NCI-H82 treated with DMSO at 0.1 percent for 48 hours (cell line): ENCODE data around the gene FHOD3.

Experiments
- DNase-seq: peaks from one replicate; lab custom pipeline; 2025; ENCODE audit not compliant: unreplicated experiment; lab: John Stamatoyannopoulos, UW

FHOD3 gene

GRCh38 chr18:36378205-36378604 is 80.7 kb downstream of the FHOD3 start:
- peak; percentile 69 for DNase-seq

DNA sequence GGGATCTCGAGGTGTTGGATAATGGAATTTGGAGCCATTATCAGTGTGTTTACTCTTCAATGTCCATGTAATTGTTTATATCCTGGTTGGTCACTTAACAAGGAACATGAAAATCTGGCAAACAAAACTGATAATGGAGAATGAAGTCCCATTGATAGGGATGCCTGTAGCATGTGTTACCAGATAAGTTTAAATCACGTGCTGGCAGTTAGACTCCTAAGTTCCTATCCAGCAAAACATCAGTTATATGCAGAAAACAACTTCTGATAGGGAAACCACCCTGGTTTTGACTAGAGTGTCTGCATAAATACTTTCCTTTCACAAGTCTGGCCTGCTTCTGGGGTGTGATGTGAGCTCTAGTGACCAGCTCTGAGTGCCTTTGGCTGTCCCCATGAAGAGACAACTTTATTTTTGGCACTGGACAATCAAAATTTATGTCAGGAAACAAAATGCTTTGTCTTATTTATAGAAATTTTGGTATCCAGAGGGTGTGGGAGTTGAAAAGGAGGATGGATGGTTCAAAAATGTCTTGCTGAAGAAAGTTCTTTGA is 82.0 kb downstream of the FHOD3 start:
- DNase-seq = no peak

GRCh38 chr18:36380173-36380827 is 82.8 kb downstream of the FHOD3 start:
- peak; percentile 46 for DNase-seq

- no peak for DNase-seq
These were observed 83.6 kb downstream of the FHOD3 start for GRCh38 chr18:36381075-36381474.

- DNase-seq = no peak
These were observed 85.3 kb downstream of the FHOD3 start for GRCh38 chr18:36382854-36383253.

DNA sequence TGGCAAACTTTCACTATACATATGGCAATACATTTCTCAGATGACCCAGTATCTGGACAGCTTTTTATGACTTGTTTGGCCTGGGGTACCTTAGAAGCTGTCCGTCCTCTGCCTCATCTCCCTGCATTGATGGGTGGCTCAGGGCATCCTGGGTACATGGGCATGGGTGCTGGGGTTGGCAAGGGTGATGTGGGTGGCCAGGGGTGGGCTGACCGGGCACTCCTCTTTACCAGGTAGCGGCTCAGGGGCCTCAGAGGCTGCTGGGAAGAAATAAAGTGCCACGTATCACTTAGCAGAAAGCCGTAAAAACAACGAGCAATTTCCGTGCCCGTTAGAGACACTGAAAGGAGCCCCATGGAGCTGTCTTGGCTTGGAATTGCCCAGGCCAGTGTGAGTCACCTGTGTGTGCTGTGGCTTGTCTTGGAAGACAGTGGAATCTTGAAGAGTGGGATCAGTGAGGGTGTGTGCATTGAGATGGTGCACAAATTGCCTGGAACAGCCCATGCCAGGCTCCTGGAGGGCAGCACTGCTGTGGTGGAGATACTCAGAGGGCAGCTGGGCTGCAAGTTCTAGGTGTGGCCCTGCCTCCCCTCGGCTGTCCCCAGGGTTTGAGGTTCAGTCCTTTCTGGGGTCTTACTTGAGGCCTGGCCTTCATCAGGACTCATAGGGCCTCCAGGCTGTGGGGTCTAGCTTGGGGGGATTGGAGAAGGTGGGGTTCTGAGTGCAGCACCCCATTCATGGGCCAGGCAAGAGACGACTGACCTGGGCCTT is 88.8 kb downstream of the FHOD3 start:
- no peak for DNase-seq

DNA sequence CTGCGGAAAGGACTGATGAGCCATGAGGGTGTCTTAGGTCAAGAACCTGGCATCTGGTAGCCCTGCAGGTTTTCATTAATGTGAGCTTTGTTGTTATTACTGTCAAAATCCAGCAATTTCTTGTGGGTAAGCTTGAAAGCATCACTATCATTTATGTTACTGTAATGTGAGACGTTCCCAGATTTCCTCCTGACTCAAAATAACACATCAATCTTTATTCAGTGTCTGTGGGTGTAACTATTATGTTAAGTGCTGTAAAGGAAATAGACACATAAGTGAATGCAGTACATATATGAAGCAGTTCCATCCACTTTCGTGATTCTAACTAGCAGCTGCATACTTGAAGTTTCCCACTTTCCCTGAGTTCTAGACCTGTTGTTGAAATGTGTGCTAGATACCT is 89.8 kb downstream of the FHOD3 start:
- DNase-seq = no peak

GRCh38 chr18:36388310-36388709 is 90.8 kb downstream of the FHOD3 start:
- no peak for DNase-seq

- no peak for DNase-seq
These were observed 91.5 kb downstream of the FHOD3 start for GRCh38 chr18:36389027-36389426.

GRCh38 chr18:36389811-36390581 is 92.5 kb downstream of the FHOD3 start:
- DNase-seq = no peak

DNA sequence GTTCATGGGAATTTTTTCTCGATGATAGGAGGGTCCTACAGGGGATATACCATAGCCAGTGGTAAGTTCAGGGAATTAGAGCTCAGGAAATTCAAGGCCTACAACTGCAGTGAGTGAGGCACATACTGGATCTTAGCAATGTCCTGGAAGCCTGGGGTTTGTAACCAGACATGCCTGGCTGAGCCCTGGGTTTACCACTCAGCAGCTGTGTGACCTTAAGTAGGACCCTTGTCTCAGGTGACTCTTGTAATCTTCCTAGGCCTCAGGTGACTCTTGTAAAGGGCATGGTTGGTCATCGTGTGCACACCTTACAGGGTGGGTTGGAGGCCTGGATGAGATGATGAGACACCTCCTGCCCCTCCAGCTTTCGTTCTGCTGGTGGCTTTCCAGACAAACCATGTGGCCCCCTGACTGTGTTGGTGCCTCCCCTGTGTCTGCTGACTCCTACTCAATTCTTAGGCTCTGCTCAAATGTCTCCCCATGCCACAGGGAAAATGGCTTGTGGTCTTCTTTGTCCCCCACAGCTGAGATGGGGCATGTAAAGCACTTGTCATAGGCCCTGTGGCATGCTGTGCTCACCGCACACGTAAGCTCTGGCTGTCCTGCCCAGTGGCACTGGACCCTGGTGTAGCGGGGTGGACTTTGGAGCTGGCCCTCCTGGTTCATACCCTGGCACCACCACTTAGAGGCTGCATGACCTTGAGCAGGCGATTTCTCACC is 94.1 kb downstream of the FHOD3 start:
- DNase-seq = no peak

DNA sequence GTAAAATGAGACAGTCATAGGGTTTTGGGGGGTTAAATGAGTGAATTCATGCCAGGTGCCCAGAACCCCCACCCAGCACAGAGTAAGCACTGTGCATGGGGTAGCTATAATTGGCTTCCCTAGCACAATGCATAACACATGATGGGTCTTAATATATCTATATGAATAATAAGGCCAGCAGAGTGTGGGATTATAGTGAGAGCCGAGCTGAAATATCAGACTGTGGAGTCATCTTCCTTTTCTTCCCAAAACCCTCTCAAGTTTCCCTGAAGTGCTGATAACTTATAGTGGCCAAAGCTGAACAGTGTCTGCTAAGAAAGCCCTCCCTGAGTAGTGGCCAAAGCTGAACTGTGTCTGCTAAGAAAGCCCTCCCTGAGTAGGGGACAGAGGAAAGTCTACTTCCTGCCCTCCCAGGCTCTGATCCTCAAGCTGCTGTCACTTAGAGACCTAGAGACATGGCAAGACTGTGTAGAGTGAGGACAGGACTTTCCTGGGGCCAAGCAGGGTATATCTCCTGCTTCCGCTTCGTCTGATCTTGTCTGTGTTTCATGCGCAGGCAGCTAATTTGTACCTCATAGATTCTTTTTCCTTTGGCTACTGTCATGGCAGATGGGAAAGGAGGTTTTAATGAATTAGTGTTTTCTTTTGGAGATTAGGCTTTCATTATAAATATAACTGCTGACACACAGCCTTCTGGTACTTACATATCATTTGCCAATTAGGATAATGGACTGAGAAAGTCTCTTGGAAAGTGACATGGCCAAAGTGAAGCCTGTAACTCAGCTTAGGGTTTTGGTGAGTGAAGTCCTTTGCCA is 94.9 kb downstream of the FHOD3 start:
- DNase-seq = peak; percentile 64

DNA sequence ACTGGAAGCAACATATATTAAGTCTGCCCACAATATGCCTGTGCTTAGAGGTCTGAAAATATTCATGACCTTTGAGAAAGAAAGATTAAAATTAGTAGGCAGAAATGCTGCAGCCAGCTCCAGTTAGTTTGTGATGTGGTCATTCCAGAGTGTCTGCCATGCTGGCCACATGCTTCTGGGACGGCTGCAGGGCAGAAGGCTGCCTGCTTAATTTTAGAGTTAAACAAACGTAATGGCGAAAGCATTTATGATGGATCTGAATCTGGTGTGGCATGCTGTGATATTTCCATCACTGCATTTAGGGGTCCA is 95.4 kb downstream of the FHOD3 start:
- no peak for DNase-seq

DNA sequence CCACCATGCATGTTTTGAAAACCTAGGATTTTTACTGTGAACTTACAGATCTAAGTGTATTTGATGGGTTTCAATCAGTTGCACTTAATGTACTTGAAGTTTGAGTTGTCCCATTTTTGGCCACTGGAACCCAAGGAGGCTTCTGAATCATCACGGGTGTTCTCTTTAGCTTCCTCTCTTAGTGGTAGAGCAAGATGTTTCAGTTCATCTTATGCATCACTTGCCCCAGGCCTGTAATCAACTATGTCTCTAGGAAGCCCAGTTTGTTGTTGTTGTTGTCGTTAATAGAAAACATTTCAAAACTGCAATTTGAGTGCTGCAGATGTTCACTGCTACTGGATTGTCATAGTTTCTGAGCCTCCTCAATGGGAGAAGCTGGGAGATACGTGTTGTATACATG is 97.0 kb downstream of the FHOD3 start:
- no peak for DNase-seq

GRCh38 chr18:36396190-36396589 is 98.7 kb downstream of the FHOD3 start:
- no peak for DNase-seq

DNA sequence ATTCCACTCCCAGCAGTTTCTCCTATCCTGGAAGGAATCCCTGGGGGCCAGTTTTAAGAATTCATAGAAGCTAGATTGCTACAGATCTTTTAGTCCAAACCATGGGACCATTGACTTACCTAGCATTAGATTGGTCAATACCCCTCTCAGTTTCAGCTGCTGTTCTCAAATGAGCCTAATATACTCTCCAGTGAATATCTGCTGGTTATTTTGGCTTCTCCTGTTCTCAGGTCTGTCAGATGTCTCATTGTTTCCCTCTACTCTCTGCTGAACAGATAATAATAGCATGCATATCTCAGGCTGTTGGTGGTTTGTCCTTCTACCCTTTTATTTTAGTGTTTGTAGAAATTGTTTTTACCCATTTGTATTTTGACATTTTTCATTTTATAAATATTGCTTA is 99.5 kb downstream of the FHOD3 start:
- no peak for DNase-seq

- DNase-seq = no peak
These were observed 100.9 kb downstream of the FHOD3 start for GRCh38 chr18:36398419-36398818.

- DNase-seq = no peak
These were observed 101.5 kb downstream of the FHOD3 start for GRCh38 chr18:36399055-36399454.

DNA sequence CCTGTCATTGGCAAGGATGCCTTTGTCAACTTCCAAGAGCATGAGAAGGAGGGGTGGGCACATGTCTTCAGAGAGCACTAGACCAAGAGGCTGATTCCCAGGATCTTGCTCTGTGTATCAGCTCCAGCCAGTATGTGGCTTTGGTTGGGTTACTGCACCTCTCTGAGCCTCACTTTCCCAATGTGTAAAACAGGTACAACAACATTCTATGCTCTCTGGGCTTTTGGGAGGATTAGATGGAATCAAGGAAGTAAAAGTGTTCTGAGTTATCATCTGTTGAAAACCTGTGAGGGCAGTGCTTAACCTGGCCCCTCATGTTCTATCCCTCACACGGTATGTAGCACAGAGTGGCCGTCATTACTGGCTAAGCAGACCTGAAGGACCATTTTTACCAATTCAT is 103.9 kb downstream of the FHOD3 start:
- no peak for DNase-seq

GRCh38 chr18:36402765-36403396 is 105.4 kb downstream of the FHOD3 start:
- DNase-seq = no peak
